ENCODE measurements around the gene NOP9.

The NOP9 gene

DNA sequence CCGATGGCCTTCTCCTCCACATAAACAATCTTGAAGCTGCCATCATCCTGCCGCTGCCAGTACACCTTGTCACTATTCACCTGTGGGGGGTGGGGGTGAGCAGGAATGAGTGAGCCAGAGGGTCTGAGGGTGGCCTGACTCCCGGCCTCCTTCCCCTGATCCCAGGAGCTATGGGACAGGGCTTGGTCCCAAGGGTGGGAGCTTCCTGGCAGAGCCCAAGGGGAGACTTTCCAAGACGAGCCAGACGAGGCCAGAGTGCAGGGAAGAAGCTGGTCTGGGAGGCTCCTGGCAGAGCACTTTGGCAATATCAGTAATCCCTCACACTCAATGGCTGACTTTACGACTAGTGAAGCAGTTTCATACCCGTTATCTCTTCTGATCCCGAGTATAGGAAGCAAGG is 44.2 kb upstream of the NOP9 start:
- no peak overlapping the region for H3K27ac ChIP-seq
- TF ChIP-seq, protein P1, sequence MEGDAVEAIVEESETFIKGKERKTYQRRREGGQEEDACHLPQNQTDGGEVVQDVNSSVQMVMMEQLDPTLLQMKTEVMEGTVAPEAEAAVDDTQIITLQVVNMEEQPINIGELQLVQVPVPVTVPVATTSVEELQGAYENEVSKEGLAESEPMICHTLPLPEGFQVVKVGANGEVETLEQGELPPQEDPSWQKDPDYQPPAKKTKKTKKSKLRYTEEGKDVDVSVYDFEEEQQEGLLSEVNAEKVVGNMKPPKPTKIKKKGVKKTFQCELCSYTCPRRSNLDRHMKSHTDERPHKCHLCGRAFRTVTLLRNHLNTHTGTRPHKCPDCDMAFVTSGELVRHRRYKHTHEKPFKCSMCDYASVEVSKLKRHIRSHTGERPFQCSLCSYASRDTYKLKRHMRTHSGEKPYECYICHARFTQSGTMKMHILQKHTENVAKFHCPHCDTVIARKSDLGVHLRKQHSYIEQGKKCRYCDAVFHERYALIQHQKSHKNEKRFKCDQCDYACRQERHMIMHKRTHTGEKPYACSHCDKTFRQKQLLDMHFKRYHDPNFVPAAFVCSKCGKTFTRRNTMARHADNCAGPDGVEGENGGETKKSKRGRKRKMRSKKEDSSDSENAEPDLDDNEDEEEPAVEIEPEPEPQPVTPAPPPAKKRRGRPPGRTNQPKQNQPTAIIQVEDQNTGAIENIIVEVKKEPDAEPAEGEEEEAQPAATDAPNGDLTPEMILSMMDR (IDR thresholded peaks at IDR 0.05): no peak
- TF ChIP-seq ZFX (IDR thresholded peaks at IDR 0.05; ENCODE audit: borderline replicate concordance): no peak

DNA sequence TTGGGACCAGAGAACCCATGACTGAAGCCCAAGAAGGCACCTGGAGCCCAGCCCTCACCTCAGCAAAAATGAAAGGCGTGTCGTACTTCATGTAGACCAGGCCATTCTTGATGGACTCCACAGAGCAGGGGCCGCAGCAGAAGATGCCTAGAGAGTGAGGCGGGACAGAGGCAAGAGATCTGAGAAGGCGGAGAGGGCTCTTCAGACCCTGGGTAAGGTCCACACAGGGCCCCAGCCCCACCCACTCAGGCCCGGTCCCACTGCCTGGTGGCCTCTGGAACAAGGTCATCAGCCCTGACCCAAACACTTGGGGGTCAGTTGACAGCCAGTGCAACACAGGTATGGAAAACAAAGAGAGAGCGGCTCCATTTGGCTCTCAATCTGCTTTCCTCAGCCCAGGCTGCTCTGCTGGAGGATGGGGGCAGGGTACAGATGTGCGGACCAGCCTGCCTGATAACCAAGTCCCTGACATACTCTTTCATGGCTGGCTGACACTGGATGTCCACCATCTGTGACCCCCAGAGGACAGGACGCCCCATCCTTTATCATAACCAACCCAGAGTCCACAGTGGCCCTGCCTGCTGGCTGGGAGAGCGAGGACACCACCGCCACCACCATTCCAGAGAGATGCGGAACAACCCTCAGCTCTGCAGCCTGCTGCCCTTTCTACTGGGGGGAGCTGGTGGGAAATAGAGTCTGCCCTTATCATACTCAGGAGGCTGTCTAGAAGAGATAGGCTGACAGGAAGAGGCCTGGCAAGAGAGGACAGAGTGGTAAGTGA is 43.5 kb upstream of the NOP9 start:
- TF ChIP-seq, protein P1 (IDR thresholded peaks at IDR 0.05): no peak
- no peak for TF ChIP-seq ZFX (IDR thresholded peaks at IDR 0.05; ENCODE audit: borderline replicate concordance)
- no peak overlapping the region for H3K27ac ChIP-seq

DNA sequence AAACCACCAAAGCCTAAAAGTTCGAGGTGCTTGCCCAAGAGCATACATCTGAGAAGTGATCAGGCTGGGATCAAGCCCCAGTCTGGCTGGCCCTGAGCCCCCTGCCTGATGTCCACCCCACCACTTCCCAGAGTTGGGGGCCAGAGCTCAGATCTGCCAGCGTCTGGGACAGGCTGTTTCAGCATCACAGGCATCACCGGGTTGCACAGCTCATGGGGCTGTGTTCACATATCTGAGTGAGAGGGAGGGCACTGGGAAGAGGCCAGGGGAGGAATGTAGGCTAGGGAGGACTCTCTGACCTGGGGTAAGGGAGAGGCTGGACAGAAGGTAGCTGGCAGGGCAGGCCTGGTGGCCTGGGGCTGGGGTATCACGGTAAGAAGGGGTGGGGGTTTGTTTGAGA is 42.7 kb upstream of the NOP9 start:
- H3K27ac ChIP-seq: no peak overlapping the region
- TF ChIP-seq, protein P1 (IDR thresholded peaks at IDR 0.05): no peak
- no peak for TF ChIP-seq ZFX (IDR thresholded peaks at IDR 0.05; ENCODE audit: borderline replicate concordance)

DNA sequence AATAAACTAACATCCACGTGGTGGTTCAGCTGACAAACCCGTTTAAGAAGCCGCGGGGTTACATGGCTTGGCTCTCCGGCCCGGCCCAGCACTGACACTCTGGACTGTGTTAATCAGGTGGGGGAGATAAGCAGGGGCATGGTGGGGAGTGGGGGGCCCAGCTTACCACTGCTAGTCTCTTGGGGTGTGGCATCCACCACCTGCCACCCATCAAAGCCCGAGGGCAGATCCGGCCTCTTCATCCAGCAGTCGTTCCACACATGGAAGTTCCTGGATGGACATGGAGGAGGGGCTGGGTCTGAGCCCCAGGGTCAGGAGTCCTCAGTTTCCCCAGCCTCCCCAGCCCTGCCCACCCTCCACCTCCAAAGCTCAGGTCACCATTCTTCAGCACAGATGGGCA is 41.5 kb upstream of the NOP9 start:
- no peak overlapping the region for H3K27ac ChIP-seq
- TF ChIP-seq, protein P1 (IDR thresholded peaks at IDR 0.05): no peak
- no peak for TF ChIP-seq ZFX (IDR thresholded peaks at IDR 0.05; ENCODE audit: borderline replicate concordance)

DNA sequence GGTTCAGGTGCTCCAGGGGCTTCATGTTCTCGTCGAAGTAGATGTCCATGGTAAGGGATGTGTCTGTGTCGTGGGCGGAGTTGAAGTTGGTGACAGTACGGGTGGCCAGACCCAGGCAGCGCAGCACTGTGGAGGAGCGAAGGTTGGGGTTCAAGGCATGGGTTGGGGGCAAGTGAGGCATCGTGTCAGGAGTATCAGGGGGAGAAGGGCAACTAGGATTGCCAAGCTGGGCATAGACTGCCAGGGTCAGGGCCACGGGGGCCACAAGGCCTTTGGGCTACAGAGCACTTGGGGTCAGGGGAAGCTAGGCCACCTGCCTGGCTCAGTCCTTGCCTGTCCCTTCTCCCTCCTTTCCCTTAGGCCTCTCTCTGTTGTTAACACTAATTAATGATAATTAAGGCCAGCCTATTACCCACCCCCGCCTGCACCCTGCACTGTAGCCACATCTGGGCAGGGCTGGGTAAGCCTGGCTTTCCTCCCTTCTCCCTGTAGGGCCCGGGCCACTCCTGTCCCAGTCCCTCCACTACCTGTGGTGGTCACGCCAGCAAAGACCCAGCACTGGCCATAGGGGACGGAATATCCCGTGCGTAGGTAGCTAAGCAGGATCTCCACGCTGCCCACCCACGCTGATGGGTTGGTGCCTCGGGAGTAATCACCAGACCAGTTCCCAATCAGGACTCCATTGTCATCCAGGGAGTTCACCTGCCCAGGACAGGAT is 40.9 kb upstream of the NOP9 start:
- TF ChIP-seq, protein P1 (IDR thresholded peaks at IDR 0.05): no peak
- TF ChIP-seq ZFX (IDR thresholded peaks at IDR 0.05; ENCODE audit: borderline replicate concordance): no peak
- H3K27ac ChIP-seq: no peak overlapping the region

DNA sequence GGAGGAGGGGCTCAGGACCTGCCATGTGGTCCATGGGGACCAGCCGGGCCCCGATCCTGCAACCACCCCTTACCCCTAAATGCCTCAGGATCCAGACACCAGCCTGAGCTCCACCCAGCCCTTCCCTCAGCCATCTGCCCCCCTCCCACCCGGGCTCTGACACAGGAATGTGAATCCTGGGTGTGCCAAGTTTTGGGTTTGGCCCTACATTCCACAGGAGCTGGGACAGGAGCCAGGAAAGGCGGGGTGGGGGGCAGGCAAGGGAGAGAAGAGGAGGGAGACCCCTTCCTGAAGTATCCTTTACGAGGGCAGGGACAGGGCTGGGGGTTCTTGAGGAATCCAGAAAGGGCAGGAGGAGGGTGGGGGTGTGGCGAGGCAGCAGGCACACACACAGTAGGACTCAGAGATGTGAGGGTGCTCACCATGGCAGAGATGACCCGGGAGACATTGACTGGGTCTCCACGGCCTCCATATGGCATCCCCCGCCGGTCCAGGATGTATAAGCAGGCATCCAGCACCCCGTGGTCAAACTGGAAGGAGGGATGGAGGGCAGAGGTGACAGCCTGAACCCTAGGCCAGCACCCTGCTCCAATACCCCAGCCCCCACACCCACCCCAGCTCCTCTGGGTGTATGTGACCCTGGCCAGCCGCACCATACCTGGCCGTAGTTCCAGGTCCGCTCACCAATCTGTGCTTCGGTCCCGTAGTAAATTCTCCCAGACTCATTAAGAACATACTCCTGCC is 40.2 kb upstream of the NOP9 start:
- no peak overlapping the region for H3K27ac ChIP-seq
- TF ChIP-seq, protein P1 (IDR thresholded peaks at IDR 0.05): no peak
- TF ChIP-seq ZFX (IDR thresholded peaks at IDR 0.05; ENCODE audit: borderline replicate concordance): no peak

All from 22Rv1 (cell line).